GM18517 (cell line): ENCODE measurements around the gene RIPK3.
"Not testable (repeated sequence)": the region's sequence is repeated elsewhere in the genome, so short reads cannot be mapped to it uniquely, and the experiment has no call there.

Source experiments
- ATAC-seq: cut with Tn5 transposase; IDR thresholded peaks from one replicate; pipeline ENCODE4 v1.9.1; 2021; ENCODE audit warnings: mild to moderate bottlenecking, moderate library complexity; ENCODE audit not compliant: unreplicated experiment

RIPK3 gene

GRCh38 chr14:24369907-24370687, 30.3 kb upstream of the RIPK3 start:
- ATAC-seq = no peak

GRCh38 chr14:24369463-24369862, 29.7 kb upstream of the RIPK3 start:
- no peak for ATAC-seq

DNA sequence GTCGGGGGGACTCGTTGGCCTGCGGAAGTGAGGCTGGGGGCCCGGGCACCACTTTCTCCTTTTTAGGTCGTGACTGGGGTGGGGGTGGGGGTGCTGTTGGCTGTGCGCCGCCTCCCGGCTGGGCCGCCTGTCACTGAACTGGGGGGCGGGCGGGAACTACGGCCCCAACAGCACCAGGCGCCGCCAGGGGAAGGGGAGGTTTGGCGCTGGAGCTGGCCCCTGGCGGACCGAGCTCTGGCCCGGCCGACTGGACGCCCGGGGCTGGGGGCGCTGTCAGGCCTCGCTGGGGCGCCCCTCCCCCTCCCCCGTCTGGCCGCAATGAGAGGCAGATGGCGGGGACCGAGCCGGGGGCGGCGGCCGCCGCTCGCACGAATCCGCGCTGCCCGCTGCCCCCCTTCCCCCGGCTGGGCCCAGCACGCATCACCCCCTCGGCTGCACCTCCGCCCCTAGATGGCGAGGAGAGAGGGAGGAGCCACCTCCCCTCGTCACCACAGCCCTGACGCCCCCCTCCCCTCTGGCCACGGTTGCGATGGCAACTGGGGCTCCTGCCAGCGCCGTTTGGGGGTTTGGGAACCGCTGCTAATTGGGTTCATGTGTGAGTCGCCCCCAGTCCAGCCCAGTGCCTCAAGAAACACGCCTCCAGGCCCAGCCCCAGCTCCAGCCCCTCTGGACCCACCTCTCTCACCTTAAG, 28.9 kb upstream of the RIPK3 start:
- ATAC-seq = no peak

GRCh38 chr14:24368212-24368561, 28.4 kb upstream of the RIPK3 start:
- ATAC-seq = no peak

DNA sequence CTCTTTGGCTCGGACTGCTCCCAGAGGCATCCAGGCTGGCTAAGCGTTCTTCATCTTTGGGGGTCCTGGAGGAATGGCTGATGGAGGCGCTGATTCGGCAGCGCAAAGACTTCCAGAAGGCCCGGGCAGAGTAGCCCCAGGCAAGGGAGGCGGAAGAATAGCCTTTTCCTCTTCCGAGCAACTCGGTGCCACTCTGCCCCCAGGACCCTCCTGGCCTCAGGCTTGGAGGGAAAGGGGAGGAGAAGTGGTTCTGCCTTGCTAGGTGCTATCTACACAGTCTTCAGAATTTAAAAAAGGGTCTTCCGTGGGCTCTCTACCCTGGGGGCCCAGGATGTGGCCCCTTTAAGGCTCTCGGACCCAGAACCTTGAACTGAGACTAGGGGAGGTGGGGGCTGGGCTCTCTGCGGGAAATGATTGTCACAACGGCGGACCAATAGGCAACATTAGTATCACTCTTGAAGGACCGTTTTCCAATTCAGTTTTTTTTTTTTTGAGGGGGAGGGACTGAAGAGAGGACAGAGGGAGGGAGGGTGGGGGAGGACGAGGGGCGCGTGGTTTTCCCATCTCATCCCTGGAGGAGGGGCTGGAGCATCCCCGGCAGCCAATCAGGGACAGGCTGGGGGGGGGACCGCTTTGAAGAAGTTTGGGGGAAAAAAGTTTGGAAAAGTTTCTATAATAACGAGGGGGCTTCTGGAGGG, 27.9 kb upstream of the RIPK3 start, which contains the start of gene NFATC4:
Gene NFATC4, plus strand, starts transcription at position 671 of the 698 bp plus-strand sequence. CDS start 157 bp downstream, outside the sequence.
- ATAC-seq = peak; percentile 29

- peak; percentile 44 for ATAC-seq
Measured at GRCh38 chr14:24366721-24367513, 27.1 kb upstream of the RIPK3 start.

DNA sequence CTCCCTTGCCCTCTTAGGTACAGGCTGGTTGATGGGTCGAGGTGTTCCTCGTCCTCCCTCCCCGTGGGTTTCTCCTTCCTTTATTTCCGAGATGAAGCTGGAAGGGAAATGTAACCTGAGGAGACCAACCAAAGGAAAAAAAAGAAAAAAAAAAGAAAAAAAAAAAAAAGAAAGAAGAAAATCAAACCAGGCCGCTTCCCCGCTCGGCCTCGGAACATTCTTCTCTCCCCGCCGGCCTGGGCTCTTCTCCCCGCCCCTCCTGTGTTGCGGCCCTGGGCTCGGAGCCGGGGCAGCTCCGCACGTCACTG, 26.6 kb upstream of the RIPK3 start:
- ATAC-seq = peak; percentile 38

DNA sequence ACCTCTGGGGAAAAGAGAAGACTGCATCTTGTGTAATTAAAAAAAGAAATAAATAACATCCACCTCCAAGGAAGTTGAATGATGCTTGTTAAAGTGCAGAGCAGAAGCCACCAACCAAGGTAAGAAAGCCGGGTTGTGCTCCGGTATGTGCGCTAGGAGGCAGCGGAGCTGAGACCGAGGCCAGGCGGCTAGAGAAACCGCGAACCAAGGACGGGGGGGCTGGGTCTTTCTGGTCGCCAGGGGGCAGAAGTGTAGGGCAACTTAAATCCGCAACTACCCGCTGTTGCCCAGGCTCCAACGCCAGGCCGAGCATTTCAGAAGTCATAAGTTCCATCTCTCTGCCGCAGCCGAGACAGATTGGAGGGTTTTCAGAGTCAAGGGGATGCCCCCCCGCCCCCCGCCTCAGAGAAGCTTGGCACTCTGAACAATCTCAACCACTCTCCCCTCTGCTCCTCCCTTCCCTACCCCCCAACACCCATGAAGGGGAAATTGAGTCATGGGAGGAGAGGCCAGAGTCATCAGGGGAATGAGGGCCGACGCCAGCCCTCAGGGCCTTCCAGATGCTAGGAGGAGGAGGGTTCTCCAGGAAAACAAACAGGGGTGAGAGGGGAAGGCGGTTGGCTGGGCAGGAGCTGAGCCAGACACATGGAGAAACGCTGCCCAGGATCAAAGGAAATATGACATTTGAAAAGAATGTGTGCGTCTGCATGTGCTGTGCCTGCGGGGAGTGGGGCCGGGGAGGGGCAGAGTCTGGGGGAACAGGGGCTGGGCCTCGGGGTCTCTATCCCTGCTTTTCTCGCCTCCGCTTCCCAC, 26.0 kb upstream of the RIPK3 start:
- peak; percentile 35 for ATAC-seq

- no peak for ATAC-seq
Measured at GRCh38 chr14:24364841-24365240, 25.1 kb upstream of the RIPK3 start.

- ATAC-seq = no peak
Measured at GRCh38 chr14:24363401-24363800, 23.6 kb upstream of the RIPK3 start.

- ATAC-seq = no peak
Measured at GRCh38 chr14:24362241-24362960, 22.6 kb upstream of the RIPK3 start.

GRCh38 chr14:24361326-24361725, 21.5 kb upstream of the RIPK3 start:
- no peak for ATAC-seq

- no peak for ATAC-seq
Measured at GRCh38 chr14:24360281-24360680, 20.5 kb upstream of the RIPK3 start.

DNA sequence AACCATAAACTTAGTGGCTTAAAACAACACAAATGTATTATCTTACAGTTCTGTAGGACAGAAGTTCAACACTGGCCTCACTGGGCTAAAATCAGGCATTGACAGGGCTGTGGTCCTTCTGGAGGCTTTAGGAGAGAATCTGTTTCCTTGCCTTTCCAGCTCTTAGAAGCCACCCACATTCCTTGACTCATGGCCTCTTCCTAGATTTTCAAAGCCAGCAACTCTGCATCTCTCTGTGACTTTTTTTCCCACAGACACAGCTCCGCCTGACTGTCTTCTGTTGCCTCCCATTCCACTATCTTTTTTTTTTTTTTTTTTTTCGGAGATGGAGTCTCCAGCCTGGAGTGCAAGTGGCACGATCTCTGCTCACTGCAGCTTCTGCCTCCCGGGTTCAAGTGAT, 16.4 kb upstream of the RIPK3 start:
- ATAC-seq = no peak

- ATAC-seq = no peak
Measured at GRCh38 chr14:24355009-24355408, 15.2 kb upstream of the RIPK3 start.

DNA sequence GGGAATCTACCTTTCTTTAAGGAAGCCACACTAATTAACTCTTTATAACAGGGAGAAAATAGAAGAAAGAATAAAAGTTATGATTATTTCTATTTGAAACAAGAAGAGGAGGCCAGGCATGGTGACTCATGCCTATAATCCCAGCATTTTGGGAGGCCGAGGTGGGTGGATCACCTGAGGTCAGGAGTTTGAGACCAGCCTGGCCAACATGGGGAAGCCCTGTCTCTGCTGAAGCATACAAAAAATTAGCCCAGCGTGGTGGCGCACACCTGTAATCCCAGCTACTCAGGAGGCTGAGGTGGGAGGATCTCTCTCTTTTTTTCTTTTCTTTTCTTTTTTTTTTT, 14.7 kb upstream of the RIPK3 start:
- not testable (repeated sequence) for ATAC-seq

DNA sequence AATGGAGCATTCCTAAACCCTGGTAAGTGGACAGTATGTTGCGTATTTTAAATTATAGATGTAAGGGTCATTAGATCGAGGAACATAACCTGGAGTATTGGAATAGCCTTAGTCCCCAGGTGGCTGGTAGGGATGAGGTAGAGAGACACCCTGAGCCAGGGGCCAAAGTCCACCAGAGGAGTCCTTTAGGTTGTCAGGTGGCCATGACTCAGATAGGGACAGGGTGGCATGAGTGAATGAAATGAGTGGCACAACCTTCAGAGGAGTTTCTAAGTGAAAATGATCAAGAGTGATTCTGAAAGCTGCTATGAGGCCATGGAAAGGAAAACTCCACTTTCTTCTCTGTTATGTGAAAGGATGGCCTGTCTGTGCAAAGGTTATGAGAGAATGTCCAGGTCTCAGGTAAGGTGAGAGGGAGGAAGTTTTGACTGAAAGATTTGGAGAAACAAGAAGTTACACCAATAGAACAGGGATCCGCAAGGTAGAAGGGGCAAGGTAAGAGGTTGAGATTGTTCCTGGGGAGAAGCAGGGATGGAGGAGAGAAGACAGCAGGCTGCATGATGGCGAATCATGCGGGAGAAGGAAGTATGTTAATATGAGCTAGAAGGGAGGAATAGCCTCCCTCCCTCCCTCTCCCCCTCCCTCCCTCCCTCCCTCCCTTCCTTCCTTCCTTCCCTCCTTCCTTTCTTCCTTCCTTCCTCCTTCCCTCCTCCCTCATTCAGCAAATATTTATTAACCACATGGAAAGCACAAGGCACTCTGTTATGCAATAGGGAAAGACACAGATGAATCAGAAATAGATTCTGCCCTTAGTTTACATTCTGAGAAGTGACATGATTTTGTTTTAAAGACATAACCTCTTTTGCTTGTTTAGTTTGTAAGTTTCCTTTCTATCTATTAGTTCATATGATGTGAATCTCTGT, 14.0 kb upstream of the RIPK3 start:
- no peak for ATAC-seq

GRCh38 chr14:24351517-24351916, 11.7 kb upstream of the RIPK3 start:
- no peak for ATAC-seq

- no peak for ATAC-seq
Measured at GRCh38 chr14:24349742-24350141, 10.0 kb upstream of the RIPK3 start.
